DMS53 treated with DMSO at 0.1 percent for 48 hours (cell line): ENCODE results near the gene OR2M2.

Source experiments
- DNase-seq: peaks from one replicate; lab custom pipeline; 2025; ENCODE audit not compliant: unreplicated experiment; lab: John Stamatoyannopoulos, UW

Gene OR2M2

DNA sequence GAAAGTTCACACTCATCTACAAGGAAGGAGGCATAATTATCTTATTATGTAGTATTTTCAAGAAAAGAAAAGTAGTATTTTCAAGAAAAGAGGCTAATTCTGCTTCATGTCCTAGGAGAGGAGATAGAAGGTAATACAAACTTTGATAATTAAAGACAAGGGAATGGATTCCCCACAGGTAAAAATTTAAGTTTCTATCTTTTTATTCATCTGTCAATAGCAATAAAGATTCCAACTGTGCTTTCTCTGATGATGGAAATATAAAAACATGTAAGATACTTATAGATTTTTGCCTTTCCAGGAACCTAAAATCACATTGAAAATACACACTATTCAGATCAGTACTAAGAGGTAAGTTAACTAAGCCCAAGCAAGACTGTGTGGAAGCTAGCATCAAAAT, at the start of gene OR2M2:
Gene OR2M2 (plus strand): TSS at position 301 of the 400 bp plus-strand sequence. CDS start 5,165 bp downstream, outside the sequence.
- DNase-seq, result no peak

DNA sequence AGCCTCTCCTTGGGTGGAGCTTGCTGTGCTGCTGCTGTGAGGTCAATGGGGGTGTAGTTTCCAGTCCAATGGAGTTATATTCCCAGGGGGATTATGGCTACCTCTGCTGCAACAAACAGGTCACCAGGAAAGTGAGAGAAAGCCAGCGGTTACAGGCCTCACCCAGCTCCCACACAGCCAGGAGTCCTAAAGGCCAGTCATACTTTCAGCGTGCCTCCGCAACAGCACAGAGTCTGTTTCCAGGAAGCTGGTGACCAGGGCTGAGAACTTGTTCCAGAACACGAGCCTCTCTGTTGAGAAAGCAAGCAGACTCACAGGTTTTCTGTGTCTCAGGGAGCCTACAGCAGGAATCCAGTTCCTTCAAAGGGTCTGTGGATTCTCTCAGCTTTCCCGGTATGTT, 47.0 kb upstream of the OR2M2 start:
- no peak for DNase-seq

- no peak for DNase-seq
These were observed 37.8 kb upstream of the OR2M2 start for GRCh38 chr1:248136811-248137210.

GRCh38 chr1:248140846-248141245, 33.8 kb upstream of the OR2M2 start:
- no peak for DNase-seq

GRCh38 chr1:248143311-248143710, 31.3 kb upstream of the OR2M2 start:
- no peak for DNase-seq

DNA sequence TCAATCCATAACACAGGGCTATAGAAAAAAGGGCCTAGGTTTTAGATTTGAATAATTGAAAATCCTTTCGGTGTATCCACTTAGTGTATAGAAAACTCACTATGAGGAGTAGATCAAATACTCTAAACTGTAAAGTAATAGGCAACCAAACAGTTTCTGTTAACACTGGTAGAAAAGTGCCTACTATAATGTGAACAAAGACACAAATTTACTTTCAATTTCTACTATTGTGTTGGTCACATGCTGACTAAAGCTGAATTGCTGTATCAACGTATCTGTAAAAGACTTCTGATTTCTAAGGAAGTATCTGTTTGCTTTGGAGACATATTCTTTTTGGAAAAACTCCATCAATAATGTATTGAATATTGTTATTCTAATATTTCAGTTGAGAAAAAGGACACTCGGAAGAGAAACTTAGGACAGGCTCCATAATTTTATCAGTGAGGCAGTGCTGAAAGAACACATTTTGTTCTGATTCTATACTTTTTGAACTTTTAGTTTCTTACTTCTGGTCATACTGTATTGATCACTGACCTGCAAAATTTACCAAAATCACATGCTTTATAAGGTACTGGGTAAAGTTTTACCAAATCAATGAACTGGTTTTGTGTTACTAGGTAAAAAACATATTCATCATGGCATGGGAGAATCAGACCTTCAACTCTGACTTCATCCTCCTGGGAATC, 30.0 kb upstream of the OR2M2 start, which contains the start of gene OR2M5:
Gene OR2M5 (plus strand): TSS at position 636 of the 686 bp plus-strand sequence. CDS start 0 bp downstream, at position 636.
- DNase-seq, result no peak

- no peak for DNase-seq
These were observed 22.4 kb upstream of the OR2M2 start for GRCh38 chr1:248152056-248152827.

DNA sequence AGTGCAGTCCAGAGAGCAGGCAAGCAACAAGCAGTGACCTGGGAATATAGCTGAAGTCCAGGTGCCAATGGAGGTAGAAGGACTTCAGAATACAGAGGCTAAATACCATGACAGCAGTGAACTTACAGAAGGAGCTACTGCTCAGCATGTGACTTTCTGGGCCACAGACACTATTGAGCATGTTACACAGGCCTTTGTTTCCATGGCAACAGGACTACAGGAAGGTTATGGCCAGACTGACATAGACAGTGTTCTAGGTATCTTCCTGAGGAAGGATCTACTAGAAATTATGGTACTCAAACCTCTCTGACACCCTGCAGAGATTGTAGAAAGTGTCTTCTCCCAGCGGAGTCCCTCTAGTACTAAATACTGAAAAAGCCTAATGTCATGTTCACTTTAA, 18.7 kb upstream of the OR2M2 start:
- no peak for DNase-seq

GRCh38 chr1:248158758-248159157, 15.9 kb upstream of the OR2M2 start:
- DNase-seq, result no peak

DNA sequence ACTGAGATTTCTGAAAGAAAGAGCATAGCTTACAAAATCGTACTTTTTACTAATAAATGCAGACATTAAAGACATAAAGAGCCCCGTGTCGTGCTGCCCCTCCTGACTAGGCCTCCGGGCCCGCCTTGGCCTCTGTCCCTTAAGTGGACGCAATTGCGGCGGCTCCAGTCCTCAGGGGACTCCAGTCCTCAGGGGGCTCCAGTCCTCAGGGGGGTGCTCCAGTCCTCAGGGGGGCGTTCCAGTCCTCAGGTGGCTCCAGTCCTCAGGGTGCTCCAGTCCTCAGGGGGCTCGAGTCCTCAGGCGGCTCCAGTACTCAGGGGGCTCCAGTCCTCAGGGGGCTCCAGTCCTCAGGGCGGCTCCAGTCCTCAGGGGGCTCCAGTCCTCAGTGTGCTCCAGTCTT, 10.6 kb upstream of the OR2M2 start:
- no peak for DNase-seq

- DNase-seq, result peak; percentile 46
These were observed 9.4 kb upstream of the OR2M2 start for GRCh38 chr1:248165186-248165585.

DNA sequence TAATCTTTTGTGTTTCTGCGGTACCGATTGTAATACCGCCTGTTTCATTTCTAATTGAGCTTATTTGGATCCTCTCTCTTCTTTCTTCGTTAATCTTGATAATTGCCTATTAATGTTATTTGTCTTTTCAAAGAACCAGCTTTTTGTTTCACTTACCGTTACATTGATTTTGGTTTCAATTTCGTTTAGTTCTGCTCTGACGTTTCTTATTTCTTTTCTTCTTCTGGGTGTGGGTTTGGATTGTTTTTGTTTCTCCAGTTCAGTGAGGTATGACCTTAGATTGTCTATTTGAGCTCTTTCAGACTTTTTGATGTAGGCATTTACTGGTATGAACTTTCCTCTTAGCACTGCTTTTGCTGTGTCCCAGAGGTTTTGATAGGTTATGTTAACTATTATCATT, 9.4 kb downstream of the OR2M2 start:
- DNase-seq, result no peak

GRCh38 chr1:248187363-248187762, 12.7 kb downstream of the OR2M2 start:
- no peak for DNase-seq

- DNase-seq, result no peak
These were observed 14.4 kb downstream of the OR2M2 start for GRCh38 chr1:248189026-248189425.

DNA sequence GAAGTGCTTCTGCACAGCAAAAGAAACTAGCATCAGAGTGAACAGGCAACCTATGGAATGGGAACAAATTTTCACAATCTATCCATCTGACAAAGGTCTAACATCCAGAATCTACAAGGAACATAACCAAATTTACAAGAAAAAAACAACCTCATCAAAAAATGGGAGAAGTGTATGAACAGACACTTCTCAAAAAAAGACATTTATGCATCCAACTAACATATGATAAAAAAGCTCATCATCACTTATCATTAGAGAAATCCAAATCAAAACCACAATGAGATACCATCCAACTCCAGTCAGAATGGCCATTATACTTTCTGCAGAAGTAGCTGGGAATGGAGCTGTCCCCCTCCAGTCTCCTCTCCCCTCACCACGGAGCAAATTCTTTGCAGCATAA, 19.5 kb downstream of the OR2M2 start:
- DNase-seq, result no peak

DNA sequence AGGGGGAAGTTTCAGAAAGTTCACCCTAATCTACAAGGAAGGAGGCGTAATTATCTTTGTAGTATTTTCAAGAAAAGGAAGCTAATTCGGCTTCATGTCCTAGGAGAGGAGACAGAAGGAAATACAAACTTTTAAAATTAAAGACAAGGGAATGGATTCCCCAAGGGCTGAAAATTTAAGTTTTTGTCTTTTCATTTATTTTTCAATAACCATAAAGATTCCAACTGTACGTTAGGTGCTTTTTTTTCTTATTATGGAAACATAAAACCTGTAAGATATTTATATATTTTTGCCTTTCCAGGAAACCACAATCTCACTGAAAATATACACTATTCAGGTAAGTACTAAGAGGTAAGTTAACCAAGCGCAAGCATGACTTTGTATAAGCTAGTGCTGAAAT, 22.3 kb downstream of the OR2M2 start, which contains the start of gene OR2M3:
Gene OR2M3 (plus strand): TSS at position 301 of the 400 bp plus-strand sequence. CDS start 5,803 bp downstream, outside the sequence.
- no peak for DNase-seq

- DNase-seq, result no peak
These were observed 41.3 kb downstream of the OR2M2 start for GRCh38 chr1:248215880-248216279.

DNA sequence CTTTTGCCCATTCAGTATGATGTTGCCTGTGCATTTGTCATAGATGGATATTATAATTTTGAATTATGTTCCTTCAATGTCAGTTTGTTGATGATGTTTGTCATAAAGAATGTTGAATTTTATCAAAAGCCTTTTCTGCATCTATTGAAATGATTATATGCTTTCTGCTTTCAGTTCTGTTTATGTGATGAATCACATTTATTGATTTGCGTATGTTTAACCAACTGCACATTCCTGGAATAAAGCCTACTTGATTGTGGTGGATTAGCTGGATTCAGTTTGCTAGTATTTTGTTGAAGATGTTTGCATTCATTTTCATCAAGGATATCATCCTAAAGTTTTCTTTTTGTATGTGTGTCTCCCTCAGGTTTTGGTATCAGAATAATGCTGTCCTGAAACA, 50.9 kb downstream of the OR2M2 start:
- DNase-seq, result no peak

GRCh38 chr1:248229360-248229908, 54.8 kb downstream of the OR2M2 start:
- no peak for DNase-seq
